ENCODE results near the gene CDC42SE1.

DNA sequence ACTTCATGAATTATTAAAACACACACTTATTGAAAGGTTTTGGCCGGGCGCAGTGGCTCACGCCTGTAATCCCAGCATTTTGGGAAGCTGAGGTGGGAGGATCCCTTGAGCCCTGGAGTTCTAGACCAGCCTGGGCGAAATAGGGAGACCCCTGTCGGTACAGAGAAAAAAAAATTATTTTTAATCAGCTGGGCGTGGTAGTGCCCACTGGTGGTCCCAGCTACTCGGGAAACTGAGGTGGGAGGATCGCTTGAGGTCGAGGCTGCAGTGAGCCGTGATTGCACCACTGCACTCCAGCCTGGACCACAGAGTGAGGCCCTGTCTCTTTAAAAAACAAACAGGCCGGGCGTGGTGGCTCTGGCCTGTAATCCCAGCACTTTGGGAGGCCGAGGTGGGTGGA lies 12.8 kb upstream of the CDC42SE1 start:
- TF ChIP-seq, protein P1, sequence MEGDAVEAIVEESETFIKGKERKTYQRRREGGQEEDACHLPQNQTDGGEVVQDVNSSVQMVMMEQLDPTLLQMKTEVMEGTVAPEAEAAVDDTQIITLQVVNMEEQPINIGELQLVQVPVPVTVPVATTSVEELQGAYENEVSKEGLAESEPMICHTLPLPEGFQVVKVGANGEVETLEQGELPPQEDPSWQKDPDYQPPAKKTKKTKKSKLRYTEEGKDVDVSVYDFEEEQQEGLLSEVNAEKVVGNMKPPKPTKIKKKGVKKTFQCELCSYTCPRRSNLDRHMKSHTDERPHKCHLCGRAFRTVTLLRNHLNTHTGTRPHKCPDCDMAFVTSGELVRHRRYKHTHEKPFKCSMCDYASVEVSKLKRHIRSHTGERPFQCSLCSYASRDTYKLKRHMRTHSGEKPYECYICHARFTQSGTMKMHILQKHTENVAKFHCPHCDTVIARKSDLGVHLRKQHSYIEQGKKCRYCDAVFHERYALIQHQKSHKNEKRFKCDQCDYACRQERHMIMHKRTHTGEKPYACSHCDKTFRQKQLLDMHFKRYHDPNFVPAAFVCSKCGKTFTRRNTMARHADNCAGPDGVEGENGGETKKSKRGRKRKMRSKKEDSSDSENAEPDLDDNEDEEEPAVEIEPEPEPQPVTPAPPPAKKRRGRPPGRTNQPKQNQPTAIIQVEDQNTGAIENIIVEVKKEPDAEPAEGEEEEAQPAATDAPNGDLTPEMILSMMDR (IDR thresholded peaks at IDR 0.05; ENCODE audit: low read depth, low read length, poor library complexity, severe bottlenecking), result peak; percentile 48
- no peak for TF ChIP-seq EZH2phosphoT487 (IDR thresholded peaks at IDR 0.05; ENCODE audit: borderline replicate concordance, low read length)

Data from DOHH2 (cell line).